Ishikawa (cell line): ENCODE measurements around the gene LGALS13.

ENCODE experiments used
- CEBPB ChIP-seq: IDR thresholded peaks from 2 replicates; pipeline ENCODE4 v1.6.1; 2012
- CREB1 ChIP-seq: IDR thresholded peaks from 2 replicates; pipeline ENCODE4 v1.6.1; 2012; ENCODE audit warnings: low read depth
- EGR1 ChIP-seq: IDR thresholded peaks from 2 replicates; pipeline ENCODE4 v1.6.1; 2012
- EP300 ChIP-seq: IDR thresholded peaks from 2 replicates; pipeline ENCODE4 v1.6.1; 2012; ENCODE audit warnings: borderline replicate concordance
- FOXM1 ChIP-seq: IDR thresholded peaks from 2 replicates; pipeline ENCODE4 v1.6.1; 2012; ENCODE audit warnings: low read depth, borderline replicate concordance
- NFIC ChIP-seq: IDR thresholded peaks from 2 replicates; pipeline ENCODE4 v1.6.1; 2012
- RAD21 ChIP-seq: IDR thresholded peaks from 2 replicates; pipeline ENCODE4 v1.6.1; 2012; ENCODE audit warnings: low read depth
- TAF1 ChIP-seq: IDR thresholded peaks from 2 replicates; pipeline ENCODE4 v1.6.1; 2012; ENCODE audit warnings: low read depth, mild to moderate bottlenecking
- TCF12 ChIP-seq: IDR thresholded peaks from 2 replicates; pipeline ENCODE4 v1.6.1; 2012; ENCODE audit warnings: low read depth
- TEAD4 ChIP-seq: IDR thresholded peaks from 2 replicates; pipeline ENCODE4 v1.6.1; 2012
- YY1 ChIP-seq: IDR thresholded peaks from 2 replicates; pipeline ENCODE4 v1.6.1; 2012; ENCODE audit warnings: low read depth
- ZBTB7A ChIP-seq: IDR thresholded peaks from 2 replicates; pipeline ENCODE4 v1.6.1; 2012; ENCODE audit warnings: low read depth
- TF ChIP-seq, protein P1 (sequence below): IDR thresholded peaks from 2 replicates; pipeline ENCODE4 v1.6.1; 2012
- TF ChIP-seq, protein P2 (sequence below): IDR thresholded peaks from 2 replicates; pipeline ENCODE4 v1.6.1; 2012
- TF ChIP-seq, protein P3 (sequence below): IDR thresholded peaks from 2 replicates; pipeline ENCODE4 v1.6.1; 2012; ENCODE audit warnings: low read depth, mild to moderate bottlenecking

LGALS13 gene

DNA sequence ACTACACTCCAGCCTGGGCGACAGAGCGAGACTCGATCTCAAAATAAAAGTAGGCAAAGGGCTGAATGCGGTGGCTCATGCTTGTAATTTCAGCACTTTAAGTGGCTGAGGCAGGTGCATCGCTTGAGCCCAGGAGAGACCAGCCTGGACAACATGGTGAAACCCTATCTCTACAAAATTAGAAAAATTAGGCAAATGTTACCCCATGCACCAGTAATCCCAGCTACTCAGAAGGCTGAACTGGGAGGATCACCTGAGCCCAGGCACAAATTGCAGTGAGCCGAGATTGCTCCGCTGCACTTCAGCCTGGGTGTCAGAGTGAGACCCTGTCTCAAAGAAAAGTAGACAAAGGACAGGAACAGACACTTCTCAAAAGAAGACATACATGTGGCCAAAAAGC, 9.9 kb upstream of the LGALS13 start:
- TF ChIP-seq, protein P1, sequence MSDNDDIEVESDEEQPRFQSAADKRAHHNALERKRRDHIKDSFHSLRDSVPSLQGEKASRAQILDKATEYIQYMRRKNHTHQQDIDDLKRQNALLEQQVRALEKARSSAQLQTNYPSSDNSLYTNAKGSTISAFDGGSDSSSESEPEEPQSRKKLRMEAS: no peak
- TF ChIP-seq TCF12: no peak

DNA sequence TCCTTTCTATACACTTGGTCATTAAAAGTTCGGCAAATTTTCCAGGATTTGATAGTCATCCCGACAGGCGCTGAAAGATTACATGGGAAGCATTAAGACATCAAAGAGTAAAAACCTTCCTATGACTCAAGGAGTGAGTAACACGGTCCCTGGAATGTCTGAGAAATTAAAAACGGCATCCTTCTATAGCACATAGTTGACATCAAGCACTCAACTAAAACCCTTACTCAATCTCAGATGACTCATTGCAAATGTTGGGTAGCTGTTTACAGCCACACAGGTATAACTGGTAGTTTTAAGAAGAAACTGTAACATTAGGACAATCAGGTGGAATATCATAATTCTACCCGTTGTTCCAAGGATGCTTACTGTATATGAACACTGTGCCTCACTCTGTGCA, 6.4 kb upstream of the LGALS13 start:
- no peak for TF ChIP-seq TEAD4
- TF ChIP-seq, protein P1: no peak
- TF ChIP-seq YY1: no peak
- no peak for TF ChIP-seq CEBPB
- no peak for TF ChIP-seq FOXM1
- TF ChIP-seq, protein P2, sequence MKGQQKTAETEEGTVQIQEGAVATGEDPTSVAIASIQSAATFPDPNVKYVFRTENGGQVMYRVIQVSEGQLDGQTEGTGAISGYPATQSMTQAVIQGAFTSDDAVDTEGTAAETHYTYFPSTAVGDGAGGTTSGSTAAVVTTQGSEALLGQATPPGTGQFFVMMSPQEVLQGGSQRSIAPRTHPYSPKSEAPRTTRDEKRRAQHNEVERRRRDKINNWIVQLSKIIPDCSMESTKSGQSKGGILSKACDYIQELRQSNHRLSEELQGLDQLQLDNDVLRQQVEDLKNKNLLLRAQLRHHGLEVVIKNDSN: no peak
- TF ChIP-seq TAF1: no peak
- TF ChIP-seq ZBTB7A: no peak
- TF ChIP-seq NFIC: no peak

DNA sequence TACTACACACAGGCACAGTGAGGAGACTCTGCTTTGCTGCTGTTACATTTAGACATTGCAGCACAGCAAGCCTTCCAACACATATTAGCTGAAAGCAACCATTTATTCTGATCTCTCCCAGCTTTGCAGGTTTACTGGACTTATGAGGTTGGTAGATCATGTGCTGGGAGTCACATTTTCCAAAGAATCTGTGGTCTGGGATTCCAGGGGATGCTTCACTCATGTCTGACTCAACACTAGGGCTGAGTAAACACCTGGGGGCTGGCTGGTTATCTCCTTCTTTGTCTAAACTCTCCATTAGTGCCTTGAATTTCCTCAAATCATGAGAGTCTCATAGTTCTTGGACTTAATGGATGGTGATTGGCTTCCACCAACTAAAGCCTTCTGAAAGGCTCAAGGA, 5.4 kb upstream of the LGALS13 start:
- TF ChIP-seq, protein P1: no peak
- TF ChIP-seq TEAD4 (no peak), EGR1 (no peak), EP300 (no peak), ZBTB7A (no peak), TAF1 (no peak), FOXM1 (no peak), TCF12 (no peak), CEBPB (no peak), NFIC (no peak), RAD21 (no peak), YY1 (no peak), CREB1 (no peak)
- TF ChIP-seq, protein P3, sequence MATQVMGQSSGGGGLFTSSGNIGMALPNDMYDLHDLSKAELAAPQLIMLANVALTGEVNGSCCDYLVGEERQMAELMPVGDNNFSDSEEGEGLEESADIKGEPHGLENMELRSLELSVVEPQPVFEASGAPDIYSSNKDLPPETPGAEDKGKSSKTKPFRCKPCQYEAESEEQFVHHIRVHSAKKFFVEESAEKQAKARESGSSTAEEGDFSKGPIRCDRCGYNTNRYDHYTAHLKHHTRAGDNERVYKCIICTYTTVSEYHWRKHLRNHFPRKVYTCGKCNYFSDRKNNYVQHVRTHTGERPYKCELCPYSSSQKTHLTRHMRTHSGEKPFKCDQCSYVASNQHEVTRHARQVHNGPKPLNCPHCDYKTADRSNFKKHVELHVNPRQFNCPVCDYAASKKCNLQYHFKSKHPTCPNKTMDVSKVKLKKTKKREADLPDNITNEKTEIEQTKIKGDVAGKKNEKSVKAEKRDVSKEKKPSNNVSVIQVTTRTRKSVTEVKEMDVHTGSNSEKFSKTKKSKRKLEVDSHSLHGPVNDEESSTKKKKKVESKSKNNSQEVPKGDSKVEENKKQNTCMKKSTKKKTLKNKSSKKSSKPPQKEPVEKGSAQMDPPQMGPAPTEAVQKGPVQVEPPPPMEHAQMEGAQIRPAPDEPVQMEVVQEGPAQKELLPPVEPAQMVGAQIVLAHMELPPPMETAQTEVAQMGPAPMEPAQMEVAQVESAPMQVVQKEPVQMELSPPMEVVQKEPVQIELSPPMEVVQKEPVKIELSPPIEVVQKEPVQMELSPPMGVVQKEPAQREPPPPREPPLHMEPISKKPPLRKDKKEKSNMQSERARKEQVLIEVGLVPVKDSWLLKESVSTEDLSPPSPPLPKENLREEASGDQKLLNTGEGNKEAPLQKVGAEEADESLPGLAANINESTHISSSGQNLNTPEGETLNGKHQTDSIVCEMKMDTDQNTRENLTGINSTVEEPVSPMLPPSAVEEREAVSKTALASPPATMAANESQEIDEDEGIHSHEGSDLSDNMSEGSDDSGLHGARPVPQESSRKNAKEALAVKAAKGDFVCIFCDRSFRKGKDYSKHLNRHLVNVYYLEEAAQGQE: no peak
- TF ChIP-seq, protein P2: no peak

DNA sequence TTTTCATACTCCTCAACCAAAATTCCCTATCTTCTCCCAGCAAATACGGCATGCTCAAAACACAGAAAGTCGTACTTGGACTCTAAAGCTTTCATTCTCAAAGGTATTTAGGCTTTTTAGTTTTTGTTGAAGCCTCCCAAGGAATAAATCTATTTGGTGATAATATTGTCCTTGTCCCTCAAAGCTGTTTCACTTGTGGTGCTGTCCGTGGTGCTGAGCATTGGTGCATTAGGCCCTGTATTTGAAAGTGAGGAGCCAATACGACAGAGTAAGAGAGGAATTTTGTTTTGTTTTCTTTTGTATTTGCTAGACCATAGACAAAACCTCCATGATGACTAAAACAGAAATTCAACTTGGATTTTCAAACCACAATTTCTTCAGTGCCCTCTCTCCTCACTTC, 3.2 kb upstream of the LGALS13 start:
- no peak for TF ChIP-seq ZBTB7A
- TF ChIP-seq, protein P3: peak; percentile 95

DNA sequence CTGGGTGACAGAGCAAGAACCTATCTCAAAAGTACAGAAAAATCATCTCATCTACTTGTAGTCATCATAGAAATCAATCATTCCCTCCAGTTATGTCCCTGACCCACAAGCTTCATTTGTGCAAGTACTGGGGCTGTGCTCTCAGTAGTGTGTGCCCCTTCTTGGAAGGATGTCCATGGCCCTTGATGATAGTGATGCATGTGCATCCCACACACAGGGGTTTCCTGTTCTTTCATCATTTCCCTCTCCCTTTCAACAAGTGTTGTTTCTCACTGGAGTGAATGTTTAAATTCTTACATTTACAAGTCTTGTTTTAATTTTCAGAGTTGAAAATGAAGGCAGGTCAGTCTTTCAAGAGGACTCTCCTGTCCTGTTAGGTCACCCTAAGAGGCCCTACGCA, 1.5 kb downstream of the LGALS13 start:
- TF ChIP-seq TAF1: no peak

DNA sequence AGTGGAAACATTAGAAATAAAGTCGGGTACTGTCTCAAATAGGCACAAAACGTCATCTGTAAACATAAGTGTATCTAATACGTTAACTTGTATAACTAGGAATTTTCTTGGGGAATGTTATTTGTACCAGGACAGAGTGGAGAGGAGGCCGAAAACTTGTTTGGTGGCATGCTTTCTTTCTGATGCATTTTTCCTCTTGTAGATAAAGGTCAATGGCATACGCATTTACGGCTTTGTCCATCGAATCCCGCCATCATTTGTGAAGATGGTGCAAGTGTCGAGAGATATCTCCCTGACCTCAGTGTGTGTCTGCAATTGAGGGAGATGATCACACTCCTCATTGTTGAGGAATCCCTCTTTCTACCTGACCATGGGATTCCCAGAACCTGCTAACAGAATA, 4.7 kb downstream of the LGALS13 start:
- no peak for TF ChIP-seq TCF12
- TF ChIP-seq EGR1: no peak
- no peak for TF ChIP-seq FOXM1
- TF ChIP-seq EP300: no peak
- TF ChIP-seq, protein P1: no peak
- TF ChIP-seq TEAD4: no peak
- TF ChIP-seq, protein P3: no peak
- no peak for TF ChIP-seq TAF1
- TF ChIP-seq, protein P2: no peak
- TF ChIP-seq CEBPB: no peak
- no peak for TF ChIP-seq RAD21
